NT2/D1 (cell line): ENCODE data around the gene DUSP28.
"Not testable (repeated sequence)": the region's sequence is repeated elsewhere in the genome, so short reads cannot be mapped to it uniquely, and the experiment has no call there.

Source experiments
- DNase-seq: peaks from one replicate; pipeline ENCODE4 v3.0.0-alpha.2; 2011; ENCODE audit warnings: low read depth, low spot score
- H3K27me3 ChIP-seq: 2 replicates; pipeline ENCODE4 v1.6.0; 2011; ENCODE audit warnings: mild to moderate bottlenecking; ENCODE audit not compliant: insufficient read length, insufficient read depth
- H3K36me3 ChIP-seq: 2 replicates; pipeline ENCODE4 v1.6.1; 2011; ENCODE audit warnings: mild to moderate bottlenecking, low read length, mixed read lengths; ENCODE audit not compliant: insufficient read depth, insufficient read length
- H3K4me1 ChIP-seq: 2 replicates; pipeline ENCODE4 v1.5.1; 2011; ENCODE audit not compliant: insufficient read depth, insufficient read length
- H3K4me3 ChIP-seq: 2 replicates; pipeline ENCODE4 v1.5.1; 2011; ENCODE audit warnings: low read depth; ENCODE audit not compliant: insufficient read length
- H3K9ac ChIP-seq: 2 replicates; pipeline ENCODE4 v1.6.0; 2011; ENCODE audit warnings: low read depth; ENCODE audit not compliant: insufficient read length
- H3K9me3 ChIP-seq: 2 replicates; pipeline ENCODE4 v1.5.1; 2011; ENCODE audit warnings: mild to moderate bottlenecking, low read length; ENCODE audit not compliant: insufficient read depth
- SUZ12 ChIP-seq: IDR thresholded peaks from 2 replicates; pipeline ENCODE4 v1.6.1; 2011; ENCODE audit not compliant: insufficient read length, insufficient read depth; ENCODE audit errors: extremely low read depth
- YY1 ChIP-seq: IDR thresholded peaks from 2 replicates; pipeline ENCODE4 v1.6.1; 2011; ENCODE audit not compliant: insufficient read length, insufficient read depth
- ZNF274 ChIP-seq: IDR thresholded peaks from 2 replicates; pipeline ENCODE4 v1.6.1; 2011; ENCODE audit warnings: mild to moderate bottlenecking, low read depth, low read length

The DUSP28 gene

GRCh38 chr2:240529344-240529999, 30.7 kb upstream of the DUSP28 start:
- DNase-seq, result no peak
- H3K4me3 ChIP-seq, result no peak overlapping the region
- no peak for TF ChIP-seq ZNF274
- no peak overlapping the region for H3K9ac ChIP-seq
- H3K27me3 ChIP-seq, result no peaks in the 10 kb centered on the region
- no peaks in the 10 kb centered on the region for H3K4me1 ChIP-seq
- H3K9me3 ChIP-seq, result peaks cover 68% of the 10 kb centered on the region
- H3K36me3 ChIP-seq, result peaks cover 37% of the 10 kb centered on the region

- Histone ChIP-seq H3K4me1 (no peaks in the 10 kb centered on the region), H3K27me3 (no peaks in the 10 kb centered on the region), H3K9ac (no peak overlapping the region), H3K9me3 (peaks cover 61% of the 10 kb centered on the region), H3K36me3 (peaks cover 34% of the 10 kb centered on the region), H3K4me3 (no peak overlapping the region)
- no peak for TF ChIP-seq YY1
- no peak for TF ChIP-seq ZNF274
- TF ChIP-seq SUZ12, result no peak
- no peak for DNase-seq
Measured at GRCh38 chr2:240530181-240530580, 30.0 kb upstream of the DUSP28 start.

- TF ChIP-seq SUZ12 (no peak), YY1 (no peak), ZNF274 (no peak)
- peaks cover 52% of the 10 kb centered on the region for H3K9me3 ChIP-seq
- peaks cover 26% of the 10 kb centered on the region for H3K36me3 ChIP-seq
- H3K9ac ChIP-seq, result no peak overlapping the region
- no peaks in the 10 kb centered on the region for H3K27me3 ChIP-seq
- no peaks in the 10 kb centered on the region for H3K4me1 ChIP-seq
- H3K4me3 ChIP-seq, result no peak overlapping the region
- no peak for DNase-seq
Measured at GRCh38 chr2:240531038-240531437, 29.1 kb upstream of the DUSP28 start.

- TF ChIP-seq ZNF274 (no peak), SUZ12 (no peak), YY1 (no peak)
- Histone ChIP-seq H3K9ac (no peak overlapping the region), H3K9me3 (peaks cover 45% of the 10 kb centered on the region), H3K27me3 (no peaks in the 10 kb centered on the region), H3K36me3 (peaks cover 20% of the 10 kb centered on the region), H3K4me1 (no peaks in the 10 kb centered on the region), H3K4me3 (no peak overlapping the region)
- no peak for DNase-seq
Measured at GRCh38 chr2:240532031-240532775, 28.0 kb upstream of the DUSP28 start.

GRCh38 chr2:240538031-240538780, 22.0 kb upstream of the DUSP28 start:
- Histone ChIP-seq H3K4me1 (no peaks in the 10 kb centered on the region), H3K36me3 (peaks cover 34% of the 10 kb centered on the region), H3K9ac (no peak overlapping the region), H3K9me3 (peaks cover 28% of the 10 kb centered on the region), H3K27me3 (no peaks in the 10 kb centered on the region), H3K4me3 (no peak overlapping the region)
- no peak for DNase-seq
- no peak for TF ChIP-seq ZNF274
- TF ChIP-seq YY1, result no peak
- TF ChIP-seq SUZ12, result no peak

GRCh38 chr2:240539101-240539500, 21.1 kb upstream of the DUSP28 start:
- H3K36me3 ChIP-seq, result peaks cover 37% of the 10 kb centered on the region
- H3K9me3 ChIP-seq, result peaks cover 27% of the 10 kb centered on the region
- H3K9ac ChIP-seq, H3K4me3 ChIP-seq, H3K27me3 ChIP-seq, DNase-seq, H3K4me1 ChIP-seq: not testable (repeated sequence)

- no peak for DNase-seq
- H3K36me3 ChIP-seq, result peaks cover 34% of the 10 kb centered on the region
- H3K9ac ChIP-seq, result no peak overlapping the region
Measured at GRCh38 chr2:240539906-240540305, 20.3 kb upstream of the DUSP28 start.

More at GRCh38 chr2:240539906-240540305, 20.3 kb upstream of the DUSP28 start:
- Histone ChIP-seq H3K9me3 (peaks cover 28% of the 10 kb centered on the region), H3K4me3 (no peak overlapping the region), H3K27me3 (no peaks in the 10 kb centered on the region), H3K4me1 (no peaks in the 10 kb centered on the region)
- TF ChIP-seq SUZ12, result no peak
- TF ChIP-seq ZNF274, result no peak
- TF ChIP-seq YY1, result no peak
